ENCODE data around the gene EIF4E.

DNA sequence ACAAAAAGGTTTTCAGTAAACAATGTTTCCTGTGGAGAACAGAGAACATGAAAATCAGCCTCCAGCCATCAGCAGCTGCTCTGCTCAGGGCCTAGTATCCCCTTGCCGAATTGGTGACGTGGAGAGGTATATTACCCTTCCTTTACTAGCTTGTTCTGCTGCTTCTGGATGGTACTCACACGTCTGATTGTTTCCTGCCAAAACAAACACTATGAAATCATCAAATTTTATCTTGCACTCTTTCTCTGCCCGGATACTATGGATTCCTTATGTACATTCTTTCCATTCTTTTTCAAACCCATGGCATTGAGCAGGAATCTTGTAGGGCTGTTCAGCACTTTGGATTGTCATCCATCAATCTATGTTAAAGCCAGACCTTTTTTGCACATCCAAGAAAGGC lies 47.8 kb upstream of the EIF4E start:
- TF ChIP-seq, protein P1, sequence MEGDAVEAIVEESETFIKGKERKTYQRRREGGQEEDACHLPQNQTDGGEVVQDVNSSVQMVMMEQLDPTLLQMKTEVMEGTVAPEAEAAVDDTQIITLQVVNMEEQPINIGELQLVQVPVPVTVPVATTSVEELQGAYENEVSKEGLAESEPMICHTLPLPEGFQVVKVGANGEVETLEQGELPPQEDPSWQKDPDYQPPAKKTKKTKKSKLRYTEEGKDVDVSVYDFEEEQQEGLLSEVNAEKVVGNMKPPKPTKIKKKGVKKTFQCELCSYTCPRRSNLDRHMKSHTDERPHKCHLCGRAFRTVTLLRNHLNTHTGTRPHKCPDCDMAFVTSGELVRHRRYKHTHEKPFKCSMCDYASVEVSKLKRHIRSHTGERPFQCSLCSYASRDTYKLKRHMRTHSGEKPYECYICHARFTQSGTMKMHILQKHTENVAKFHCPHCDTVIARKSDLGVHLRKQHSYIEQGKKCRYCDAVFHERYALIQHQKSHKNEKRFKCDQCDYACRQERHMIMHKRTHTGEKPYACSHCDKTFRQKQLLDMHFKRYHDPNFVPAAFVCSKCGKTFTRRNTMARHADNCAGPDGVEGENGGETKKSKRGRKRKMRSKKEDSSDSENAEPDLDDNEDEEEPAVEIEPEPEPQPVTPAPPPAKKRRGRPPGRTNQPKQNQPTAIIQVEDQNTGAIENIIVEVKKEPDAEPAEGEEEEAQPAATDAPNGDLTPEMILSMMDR (conservative IDR thresholded peaks at IDR 0.05; ENCODE audit: low read depth, low read length) = no peak
- TF ChIP-seq EZH2 (IDR thresholded peaks at IDR 0.05; ENCODE audit: borderline replicate concordance, low read depth, low read length, poor library complexity, severe bottlenecking) = no peak
